Measurements from ENCODE around the gene EXD3.
"Not testable (repeated sequence)": the region's sequence is repeated elsewhere in the genome, so short reads cannot be mapped to it uniquely, and the experiment has no call there.

The EXD3 gene

DNA sequence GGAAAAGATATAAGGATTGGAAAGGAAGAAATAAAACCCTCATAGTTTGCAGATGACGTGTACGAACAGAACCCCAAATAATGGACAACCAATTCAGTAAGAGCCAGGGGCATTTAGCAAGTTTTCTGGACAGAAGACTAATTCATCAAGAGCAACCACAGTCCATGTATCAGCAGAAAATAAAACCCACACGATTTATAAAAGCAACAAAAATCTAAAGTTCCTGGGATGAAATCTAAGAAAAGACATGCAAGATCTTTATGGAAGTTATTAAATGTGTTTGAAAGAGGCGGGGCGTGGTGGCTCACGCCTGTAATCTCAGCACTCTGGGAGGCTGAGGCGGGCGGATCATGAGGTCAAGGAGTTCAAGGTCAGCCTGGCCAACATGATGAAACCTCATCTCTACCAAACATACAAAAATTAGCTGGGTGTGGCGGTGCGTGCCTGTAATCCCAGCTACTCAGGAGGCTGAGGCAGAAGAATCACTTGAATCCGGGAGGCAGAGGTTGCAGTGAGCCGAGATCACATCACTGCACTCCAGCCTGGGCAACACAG, 83.0 kb downstream of the EXD3 start:
- not testable (repeated sequence) for DNase-seq (ENCODE audit: low read depth in 2 of 2)

DNA sequence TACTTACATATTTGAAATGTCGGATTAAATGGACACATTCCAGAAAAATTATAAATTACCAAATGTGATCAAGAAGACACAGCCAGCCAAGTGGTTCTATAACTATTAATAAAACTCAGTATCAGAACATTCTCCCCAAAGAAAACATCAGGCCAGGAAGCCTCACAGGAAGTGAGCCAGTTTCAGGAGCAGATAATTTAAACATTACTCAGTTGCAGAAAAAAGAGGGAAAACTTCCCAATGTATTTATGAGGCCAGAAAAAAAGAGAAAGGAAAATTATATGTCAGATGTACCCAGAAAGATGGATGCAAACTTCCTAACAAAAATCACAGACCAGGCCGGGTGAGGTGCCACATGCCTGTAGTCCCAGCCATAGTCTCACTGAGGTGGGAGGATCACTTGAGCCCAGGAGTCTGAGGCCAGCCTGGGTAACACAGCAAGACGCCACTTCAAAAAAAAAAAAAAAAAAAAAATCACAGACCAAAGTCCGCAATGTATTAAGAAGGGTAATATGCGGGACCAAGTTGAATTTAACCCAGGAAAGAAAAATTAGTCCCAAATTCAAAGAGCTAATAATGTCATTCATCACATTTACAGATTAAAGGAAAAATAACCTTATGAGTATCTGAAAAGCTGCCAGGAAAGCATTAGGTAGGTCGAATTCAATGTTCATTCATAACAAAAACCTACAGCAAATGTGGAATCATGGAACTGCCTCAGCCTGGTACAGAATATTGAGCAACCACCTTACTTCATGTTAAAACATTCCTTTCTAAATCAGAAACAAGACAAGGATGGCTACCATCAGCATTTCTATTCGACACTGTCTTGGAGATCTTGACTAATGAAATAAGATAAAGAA, 83.7 kb downstream of the EXD3 start:
- DNase-seq (ENCODE audit: low read depth in 2 of 2), result no peak

DNA sequence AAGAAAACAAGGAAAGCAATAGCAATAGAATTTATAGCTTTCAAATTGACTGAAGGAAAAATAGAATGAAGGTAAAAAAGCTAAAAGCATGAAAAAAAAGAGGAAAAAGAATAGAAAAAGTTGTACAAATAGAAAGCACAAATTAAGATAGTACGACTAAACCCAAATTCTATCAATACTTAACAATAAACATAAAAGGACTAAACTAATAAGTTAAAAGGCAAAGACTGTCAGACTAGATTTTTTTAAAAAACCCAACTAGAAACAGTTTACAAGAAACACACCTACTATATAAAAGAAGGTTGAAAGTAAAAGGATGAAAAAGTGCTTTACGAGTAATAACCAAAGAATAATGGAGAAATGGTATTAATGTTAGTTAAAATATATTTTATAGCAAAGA, 86.2 kb downstream of the EXD3 start:
- DNase-seq (ENCODE audit: low read depth in 2 of 2), result no peak

DNA sequence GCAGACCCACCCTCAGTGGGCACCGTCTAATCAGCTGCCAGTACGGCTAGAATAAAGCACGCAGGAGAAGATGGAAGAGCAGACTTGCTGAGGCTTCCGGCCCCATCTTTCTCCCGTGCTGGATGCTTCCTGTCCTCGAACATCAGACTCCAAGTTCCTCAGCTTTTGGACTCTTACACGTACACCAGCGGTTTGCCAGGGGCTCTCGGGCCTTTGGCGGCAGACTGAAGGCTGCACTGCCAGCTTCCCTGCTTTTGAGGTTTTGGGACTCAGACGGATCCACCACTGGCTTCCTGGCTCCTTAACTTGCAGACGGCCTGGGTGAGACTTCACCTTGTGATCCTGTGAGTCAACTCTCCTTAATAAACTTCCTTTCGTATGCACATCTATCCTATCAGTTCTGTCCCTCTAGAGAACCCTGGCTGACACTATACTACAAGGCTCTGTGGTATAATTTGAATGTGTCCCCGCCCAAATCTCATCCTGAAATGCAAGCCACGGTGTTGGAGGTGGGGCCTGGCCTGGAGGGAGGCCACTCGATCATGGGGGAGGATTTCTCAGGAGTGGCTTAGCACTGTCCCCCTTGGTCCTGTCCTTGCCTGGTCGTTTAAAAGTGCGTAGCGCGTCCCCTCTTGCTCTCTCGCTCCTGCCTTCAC, 89.8 kb downstream of the EXD3 start:
- no peak for DNase-seq (ENCODE audit: low read depth in 2 of 2)

DNA sequence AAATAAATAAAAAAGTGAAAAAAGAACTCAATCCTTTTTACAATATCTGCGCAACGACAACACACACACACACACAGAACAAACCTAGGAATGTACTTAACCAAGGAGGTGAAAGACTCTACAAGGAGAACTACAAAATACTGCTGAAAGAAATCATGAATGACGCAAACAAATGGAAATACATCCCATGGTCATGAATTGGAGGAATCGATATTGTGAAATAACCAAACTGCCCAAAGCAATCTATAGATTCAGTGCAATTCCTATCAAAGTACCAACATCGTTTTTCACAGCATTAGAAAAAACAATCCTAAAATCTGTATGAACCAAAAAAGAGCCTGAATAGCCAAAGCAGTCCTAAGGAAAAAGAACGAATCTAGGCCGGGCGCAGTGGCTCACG, 91.0 kb downstream of the EXD3 start:
- DNase-seq (ENCODE audit: low read depth in 2 of 2), result no peak

DNA sequence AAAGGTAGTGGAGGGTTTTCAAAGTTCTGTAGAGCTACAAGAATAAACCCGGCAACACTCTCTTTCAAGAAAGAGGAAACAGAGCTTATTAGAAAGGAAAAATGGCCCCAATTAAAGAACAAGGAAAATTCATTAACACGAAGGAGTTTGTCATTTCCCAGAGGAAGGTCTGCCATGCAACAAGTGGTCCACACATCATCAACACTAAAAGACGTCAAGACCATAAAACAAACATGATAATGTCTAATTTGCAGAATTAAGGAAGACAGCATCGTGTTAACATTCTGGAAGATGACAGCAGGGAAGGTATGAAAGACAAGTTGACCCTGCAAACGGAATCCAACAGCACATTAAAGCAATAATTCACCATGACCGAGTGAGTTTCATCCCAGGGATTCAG, 92.3 kb downstream of the EXD3 start:
- no peak for DNase-seq (ENCODE audit: low read depth in 2 of 2)

DNA sequence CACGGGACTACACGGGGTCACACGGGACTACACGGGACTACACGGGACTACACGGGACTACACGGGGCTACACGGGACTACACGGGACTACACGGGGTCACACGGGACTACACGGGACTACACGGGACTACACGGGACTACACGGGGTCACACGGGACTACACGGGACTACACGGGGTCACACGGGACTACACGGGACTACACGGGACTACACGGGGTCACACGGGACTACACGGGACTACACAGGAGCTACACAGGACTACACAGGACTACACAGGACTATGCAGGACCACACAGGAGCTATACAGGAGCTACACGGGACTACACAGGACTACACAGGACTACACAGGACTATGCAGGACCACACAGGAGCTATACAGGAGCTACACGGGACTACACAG, 93.4 kb downstream of the EXD3 start:
- DNase-seq (ENCODE audit: low read depth in 2 of 2), result not testable (repeated sequence)

DNA sequence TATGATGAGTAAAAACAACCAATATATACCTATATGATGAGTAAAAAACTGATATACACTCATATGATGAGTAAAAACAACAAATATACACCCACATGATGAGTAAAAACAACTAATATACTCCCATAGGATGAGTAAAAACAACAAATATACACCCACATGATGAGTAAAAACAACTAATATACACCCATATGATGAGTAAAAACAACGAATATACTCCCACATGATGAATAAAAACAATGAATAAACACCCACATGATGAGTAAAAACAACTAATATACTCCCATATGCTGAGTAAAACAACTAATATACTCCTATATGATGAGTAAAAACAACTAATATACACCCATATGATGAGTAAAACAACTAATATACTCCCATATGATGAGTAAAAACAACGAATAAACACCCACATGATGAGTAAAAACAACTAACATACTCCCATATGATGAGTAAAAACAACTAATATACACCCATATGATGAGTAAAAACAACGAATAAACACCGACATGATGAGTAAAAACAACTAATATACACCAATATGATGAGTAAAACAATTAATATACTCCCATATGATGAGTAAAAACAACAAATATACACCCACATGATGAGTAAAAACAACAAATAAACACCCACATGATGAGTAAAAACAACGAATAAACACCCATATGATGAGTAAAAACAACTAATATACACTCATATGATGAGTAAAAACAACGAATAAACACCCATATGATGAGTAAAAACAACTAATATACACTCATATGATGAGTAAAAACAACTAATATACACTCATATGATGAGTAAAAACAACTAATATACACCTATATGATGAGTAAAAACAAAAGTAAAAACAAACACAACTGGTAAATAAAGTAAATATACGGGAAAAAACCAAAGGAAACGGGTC, 95.1 kb downstream of the EXD3 start:
- DNase-seq (ENCODE audit: low read depth in 2 of 2), result not testable (repeated sequence)

DNA sequence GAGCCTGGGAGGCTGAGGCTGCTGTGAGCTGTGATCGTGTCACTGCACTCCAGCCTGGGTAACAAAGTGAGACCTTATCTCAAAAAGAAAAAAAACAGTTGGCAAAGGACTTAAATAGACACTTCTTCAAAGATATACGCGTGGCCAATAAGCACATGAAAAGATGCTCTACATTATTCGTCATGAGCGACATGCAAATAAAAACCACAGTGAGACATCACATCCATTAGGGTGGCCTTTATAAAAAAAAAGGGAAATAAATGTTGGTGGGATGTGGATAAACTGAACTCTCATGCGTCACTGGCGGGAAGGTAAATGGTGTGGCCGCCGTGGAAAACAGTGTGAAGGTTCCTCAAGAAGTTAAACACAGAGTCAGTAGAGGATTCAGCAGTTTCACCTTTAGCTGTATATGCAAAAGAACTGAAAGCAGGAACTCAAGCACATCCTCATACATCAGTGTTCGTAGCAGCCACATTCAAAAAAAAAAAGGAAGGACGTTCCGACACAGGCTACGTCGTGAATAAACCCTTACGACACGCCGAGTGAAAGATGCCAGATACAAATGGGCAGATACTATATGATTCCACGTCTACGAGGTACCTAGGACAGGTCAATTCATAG, 96.4 kb downstream of the EXD3 start:
- no peak for DNase-seq (ENCODE audit: low read depth in 2 of 2)

DNA sequence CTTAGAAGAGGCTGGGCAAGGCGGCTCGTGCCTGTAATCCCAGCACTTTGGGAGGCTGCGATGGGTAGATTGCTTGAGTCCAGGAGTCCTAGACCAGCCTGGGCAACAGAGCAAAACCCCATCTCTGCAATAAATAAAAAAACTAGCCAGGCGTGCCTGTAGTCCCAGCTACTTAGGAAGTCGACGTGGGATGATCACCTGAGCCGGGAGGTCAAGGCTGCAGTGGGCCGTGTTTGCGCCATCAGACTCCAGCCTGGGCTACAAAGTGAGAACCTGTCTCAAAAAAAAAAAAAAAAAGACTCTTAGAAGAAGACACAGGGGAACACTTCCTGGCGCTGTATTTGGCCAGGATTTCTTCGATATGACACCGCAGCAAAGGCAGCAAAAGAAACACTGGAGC, 97.2 kb downstream of the EXD3 start:
- no peak for DNase-seq (ENCODE audit: low read depth in 2 of 2)

DNA sequence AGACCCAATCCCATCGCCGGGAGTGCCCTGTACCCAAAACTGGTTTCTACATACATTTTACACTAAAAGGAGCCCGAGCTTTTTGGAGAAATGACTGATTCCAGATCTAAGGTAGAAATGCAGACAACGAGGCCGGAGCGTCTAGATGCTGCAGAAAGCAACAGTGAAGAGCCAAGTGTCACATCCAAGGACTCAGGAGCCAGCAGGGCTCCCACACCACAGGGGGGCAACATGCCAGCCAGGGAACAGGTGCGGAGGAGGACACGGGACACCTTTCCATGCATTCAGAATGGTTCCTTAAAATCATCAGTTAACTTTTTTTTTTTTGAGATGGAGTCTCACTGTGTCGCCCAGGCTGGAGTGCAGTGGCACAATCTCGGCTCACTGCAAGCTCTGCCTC, 97.8 kb downstream of the EXD3 start:
- no peak for DNase-seq (ENCODE audit: low read depth in 2 of 2)

DNA sequence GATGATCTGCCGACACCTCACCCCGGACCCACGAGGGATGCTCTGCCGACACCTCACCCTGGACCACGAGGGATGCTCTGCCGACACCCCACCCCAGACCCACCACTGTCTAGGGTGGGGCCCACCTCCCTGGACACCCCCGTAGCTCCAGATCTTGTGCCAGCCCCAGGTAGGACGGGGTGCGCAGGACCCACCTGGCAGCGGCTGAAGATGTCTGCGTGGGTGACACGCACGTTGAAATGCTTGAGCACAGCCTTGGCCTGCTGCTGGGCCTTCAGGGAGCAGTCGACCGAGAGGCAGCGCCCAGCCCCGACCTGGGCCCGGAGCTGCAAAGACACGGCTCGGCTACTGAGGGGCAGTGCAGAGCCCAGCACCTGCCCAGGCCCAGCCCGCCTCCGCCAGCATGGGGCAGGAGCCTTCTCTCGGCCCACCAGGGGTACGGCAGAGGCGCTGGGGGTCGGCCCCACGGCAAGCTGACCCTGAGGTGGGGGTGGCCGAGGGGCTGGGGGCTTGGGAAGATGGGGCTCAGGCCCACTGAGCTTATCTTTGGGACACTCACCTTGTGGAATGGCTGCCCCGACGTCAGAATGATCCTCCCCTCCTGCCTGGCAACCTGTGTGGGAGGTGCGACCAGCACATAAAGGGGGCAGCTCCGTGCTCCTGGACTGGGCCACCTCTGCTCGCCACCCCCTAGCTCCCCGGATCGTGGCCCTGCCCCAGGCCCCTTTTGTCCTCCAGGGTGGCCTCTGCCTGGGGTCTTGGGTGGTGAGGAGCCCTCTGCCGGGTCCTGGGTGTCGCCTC, 99.2 kb downstream of the EXD3 start:
- DNase-seq (ENCODE audit: low read depth in 2 of 2), result no peak

DNA sequence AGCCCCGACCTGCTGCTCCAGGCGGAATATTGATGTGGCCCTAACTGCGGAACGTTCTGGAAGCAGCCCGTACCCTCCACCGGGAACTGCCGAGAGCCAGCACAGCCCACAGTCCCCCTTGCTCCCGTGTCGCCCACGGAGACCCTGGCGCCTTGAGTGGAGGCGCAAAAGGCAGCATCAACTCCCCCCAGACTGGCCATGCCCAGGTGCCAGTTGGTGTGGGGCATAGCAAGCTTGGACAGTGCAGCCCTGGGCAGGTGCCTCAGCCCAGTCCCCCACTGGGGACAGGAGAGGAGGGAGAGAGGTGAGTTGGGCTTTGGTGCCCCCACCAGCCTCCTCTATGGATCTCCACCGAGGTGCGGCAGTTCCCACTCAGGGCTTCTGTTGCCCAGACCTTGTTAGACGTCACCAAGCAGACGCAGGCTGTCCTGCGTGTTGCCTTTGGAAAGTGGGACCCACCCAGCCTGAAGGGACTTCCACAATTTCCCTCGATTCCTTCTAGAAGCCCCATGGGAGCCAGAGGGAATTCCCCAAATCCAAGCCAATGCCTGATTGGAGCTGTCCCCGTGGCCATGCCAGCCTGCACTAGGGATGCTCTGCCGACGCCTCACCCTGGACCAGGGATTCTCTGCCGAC, 101.1 kb downstream of the EXD3 start:
- no peak for DNase-seq (ENCODE audit: low read depth in 2 of 2)

DNA sequence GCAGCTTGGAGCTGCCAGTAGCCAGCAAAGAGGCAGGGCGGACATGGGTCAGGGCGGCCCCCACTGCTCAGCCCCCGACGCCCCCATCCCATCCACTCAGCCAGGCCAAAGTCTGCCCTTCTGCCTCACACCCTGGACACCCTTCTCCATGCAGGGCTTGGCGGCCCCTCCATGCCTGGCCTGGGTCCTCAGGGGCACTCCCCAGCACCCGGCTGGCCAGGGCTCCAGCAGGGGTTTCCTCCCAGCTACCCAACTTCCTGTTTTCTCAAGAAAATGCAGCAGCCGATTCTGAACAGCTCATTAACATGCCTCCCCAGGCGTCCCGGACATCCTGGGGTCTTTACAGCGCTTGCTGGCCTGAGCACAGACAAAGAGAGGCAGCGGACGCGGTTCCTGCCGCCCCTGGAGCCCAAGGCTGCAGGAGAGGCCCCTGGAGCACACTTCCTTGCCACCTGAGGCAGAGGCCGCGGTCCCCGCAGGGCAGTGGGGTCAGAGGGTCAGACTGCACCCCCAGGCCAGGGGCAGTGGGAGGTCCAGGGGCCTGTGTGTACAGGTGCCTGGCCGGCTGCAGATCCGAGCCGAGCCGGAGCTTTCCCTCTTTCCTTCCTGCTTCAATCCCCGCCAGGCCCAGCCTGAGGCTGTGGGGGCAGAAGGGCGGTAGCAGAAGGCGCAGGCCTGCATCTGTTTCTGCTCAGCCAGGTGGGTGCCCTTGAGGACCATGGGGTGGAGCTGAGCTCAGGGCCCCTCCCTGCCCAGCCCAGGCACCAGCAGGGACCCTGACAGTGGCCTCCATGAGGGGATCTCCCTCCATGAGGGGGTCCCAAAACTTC, 102.2 kb downstream of the EXD3 start:
- DNase-seq (ENCODE audit: low read depth in 2 of 2), result no peak

DNA sequence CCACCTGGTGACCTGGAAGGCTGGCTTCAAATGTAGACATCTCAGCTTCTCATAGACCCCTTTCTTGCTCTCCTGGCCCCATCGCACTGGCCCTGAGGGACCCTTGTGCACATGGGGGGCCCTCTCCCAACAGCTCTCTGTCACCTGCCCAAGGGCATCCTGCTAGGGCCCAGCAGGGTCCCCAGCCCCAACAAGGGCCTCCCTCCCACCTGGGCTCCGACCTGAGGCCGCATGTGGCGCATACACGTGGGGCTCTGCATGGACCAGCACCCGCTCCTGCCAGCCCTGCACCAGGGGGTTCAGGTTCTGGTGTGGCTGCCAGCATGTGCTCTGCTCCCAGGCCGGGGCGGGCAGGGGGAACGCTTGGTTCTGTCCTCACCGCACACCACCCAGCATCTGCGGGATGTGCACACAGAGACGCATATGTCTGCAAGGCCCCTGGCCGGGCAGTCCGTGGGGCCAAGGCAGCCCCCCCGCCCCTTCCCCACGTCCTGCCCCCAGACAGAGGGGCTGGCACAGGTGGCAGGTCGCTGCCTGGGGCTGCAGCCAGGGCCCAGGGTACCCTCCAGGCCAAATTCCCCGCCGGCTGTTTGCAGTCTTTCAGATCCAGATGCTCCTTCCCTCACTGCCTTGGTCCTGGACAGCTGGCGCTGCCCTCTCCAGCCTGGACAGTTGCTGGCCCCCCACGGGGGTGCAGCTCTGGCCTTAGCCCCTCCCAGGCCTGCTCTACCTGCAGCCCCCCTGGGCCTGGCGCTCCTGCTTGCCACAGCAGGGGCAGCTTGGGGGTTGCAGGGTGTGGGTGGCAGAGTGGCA, 103.0 kb downstream of the EXD3 start:
- no peak for DNase-seq (ENCODE audit: low read depth in 2 of 2)

DNA sequence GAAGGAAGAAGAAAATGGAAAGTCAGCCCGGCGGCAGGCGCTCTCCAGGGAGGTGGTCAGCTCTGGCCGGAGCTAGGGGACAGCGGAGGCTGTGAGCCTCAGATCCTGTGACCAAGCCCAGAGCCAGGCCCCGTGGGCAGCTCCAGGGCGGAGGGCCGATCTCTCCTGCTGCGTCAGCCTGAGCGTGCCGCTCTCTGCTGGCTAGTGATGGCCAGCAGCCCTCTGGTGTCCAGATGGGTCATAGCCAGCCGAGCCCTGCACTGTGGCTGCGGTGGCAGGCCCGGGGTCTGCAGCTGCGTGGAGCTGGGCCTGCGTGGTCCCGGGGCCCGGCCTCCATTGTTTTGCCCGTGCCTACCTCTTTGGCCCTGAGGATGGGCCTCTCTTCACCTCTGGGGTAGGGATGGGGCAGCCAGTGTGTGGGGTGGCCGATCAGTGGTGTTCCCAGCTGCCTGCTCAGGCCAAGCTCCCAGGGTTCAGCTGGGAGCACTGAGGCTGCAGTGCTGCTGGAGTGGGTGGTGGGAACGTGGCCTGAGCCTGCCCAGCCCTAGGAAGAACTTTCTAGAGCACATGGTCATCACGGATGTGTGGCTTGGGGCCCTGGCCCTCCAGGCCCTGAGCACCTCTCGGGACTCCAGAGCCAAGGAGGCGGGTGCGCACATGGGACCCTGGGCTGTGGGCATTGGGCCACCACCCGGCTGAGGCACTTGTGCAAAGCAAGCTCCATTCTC, 103.8 kb downstream of the EXD3 start:
- no peak for DNase-seq (ENCODE audit: low read depth in 2 of 2)

DNA sequence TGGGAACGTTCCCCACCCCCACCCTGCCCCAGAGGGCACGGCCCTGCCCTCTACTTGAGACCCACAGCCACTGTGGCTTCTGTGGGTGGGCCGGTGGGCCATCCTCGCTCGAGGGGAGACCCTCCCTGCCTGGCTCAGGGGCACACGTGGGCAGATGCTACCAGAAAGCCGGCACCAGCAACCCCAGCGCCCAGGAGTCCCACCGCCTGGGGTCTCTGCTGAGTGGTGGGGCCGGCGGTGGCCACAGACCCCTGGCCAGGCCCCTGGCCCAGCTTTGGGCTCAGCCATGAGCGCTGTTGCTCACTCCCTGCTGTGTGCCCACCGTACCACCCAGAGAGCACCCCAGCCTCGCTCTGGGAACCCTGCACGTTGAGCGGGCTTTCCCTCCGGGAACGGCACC, 104.4 kb downstream of the EXD3 start:
- no peak for DNase-seq (ENCODE audit: low read depth in 2 of 2)

All from fibroblast of skin of left quadriceps (primary cell).